Kasumi-1 (cell line): ENCODE results near the gene AGPS.

Experiments used
- DNase-seq, 2 experiments: peaks; one replicate each; lab custom pipeline; 2025; lab: John Stamatoyannopoulos, UW

The AGPS gene

DNA sequence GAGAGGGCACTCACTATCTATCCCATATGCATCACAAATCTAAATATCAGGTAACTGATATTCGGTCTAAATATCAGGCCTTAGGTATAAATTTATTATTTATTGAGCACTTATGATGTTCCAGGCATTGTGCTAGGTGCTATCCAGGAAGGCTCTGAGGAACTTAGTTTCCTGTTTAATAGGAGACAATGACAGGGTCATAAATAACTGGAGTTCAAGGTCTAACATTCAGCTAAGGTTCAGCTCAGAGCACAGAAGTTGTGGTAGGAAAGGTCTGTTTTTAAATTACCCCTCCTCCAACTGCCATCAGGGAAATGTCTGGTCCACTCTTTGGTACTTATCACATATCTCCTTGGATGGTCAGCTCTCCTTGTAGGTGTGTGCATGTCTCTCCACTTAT lies 193.6 kb downstream of the AGPS start:
- DNase-seq: no peak

DNA sequence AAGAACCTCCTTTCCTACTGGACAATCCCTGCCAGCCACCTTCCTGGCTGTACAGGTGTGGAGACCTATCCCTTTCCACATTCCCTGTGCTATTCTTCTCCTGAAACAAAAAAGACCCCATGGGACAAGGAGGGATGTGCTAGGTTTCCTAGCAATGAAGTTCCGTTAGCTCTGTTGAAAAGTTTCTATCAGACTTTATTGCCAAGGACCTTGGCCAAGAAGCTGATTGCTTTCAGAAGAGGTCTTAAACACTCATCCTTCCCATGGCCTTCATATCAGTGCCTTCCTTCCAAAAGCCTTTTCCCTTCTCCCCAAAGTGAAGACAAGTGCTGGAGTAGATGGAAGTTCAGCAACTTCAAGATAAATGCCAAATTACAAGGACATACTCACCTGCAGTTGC lies 194.8 kb downstream of the AGPS start:
- no peak for DNase-seq

DNA sequence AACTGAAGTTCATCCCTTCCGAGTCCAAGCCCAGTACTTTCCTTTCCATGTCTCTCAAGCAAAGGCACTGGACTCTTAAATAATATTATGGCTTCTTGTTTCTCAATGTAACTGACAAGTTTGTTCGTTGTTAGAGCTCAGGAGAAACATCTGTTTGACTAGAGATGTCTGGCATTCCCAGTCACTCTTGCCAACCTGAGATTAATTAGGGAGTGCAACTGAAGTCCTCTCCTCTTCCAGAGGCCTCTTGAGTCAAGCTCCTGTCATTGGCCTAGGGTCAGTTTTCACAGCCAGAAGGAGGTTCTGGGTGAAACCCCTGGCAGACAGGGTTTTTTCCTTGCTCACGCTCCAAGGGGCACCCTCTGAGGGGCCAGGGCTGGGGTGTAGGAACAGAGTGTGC lies 196.1 kb downstream of the AGPS start:
- DNase-seq: no peak

GRCh38 chr2:177589186-177589585 lies 196.6 kb downstream of the AGPS start:
- no peak for DNase-seq

GRCh38 chr2:177592397-177592796 lies 199.8 kb downstream of the AGPS start:
- DNase-seq: no peak

DNA sequence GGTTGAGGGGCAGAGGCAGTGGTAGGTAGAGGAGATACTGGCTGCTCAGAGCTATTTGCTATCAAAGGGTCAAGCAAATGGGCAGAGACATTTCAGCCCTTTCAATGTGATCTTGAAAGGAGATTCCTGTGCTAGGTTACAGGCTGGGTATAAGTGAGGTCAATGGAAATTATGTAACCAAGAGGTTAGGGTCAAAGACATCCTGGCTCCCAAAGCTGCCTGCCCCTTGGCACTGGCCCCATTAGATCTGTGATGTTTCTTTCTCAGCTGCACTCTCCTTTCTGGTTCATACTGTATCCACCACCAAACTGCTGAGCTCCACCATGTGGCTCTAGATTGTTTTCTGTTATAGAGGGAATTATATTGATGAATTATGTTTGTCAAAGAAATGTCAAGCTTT lies 200.4 kb downstream of the AGPS start:
- DNase-seq: no peak

DNA sequence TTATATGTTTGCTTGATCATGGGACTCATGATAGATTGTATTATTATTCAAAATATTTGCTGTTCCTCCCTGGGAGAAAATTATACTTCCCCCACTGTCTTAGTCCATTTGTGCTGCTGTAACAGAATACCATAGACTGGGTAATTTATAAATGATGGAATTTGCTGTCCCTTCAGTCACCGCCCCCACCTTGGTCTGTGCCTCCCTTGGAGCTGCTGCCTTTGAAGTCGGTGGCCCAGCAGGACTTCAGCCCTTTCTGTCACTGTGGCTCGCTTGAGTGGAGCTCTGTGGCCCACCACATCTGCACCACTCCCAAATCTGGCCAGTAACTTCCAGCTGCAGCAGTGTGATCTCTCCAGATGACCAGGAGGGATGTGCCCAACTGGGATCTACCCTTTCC lies 200.8 kb downstream of the AGPS start:
- DNase-seq: no peak
